Astrocyte (in vitro differentiated cells and primary cell): ENCODE data around the gene UNC5B.
"Not testable (repeated sequence)": the region's sequence is repeated elsewhere in the genome, so short reads cannot be mapped to it uniquely, and the experiment has no call there.

Experiments
- CTCF ChIP-seq: IDR thresholded peaks from 2 replicates; pipeline ENCODE4 v1.5.1; 2011; ENCODE audit warnings: low read depth, mild to moderate bottlenecking, inconsistent platforms, low read length, moderate library complexity; ENCODE audit not compliant: insufficient read depth
- EZH2 ChIP-seq: IDR thresholded peaks from 2 replicates; pipeline ENCODE4 v1.6.1; 2012; ENCODE audit warnings: mild to moderate bottlenecking, low read length, inconsistent platforms; ENCODE audit not compliant: insufficient read depth

GRCh38 chr10:71296811-71297210 is 84.4 kb downstream of the UNC5B start:
- not testable (repeated sequence) for TF ChIP-seq CTCF, EZH2
